ENCODE data around the gene CUL3.
"Not testable (repeated sequence)": the region's sequence is repeated elsewhere in the genome, so short reads cannot be mapped to it uniquely, and the experiment has no call there.

CUL3 gene

GRCh38 chr2:224523626-224524577 is 61.3 kb downstream of the CUL3 start:
- H3K4me3 ChIP-seq (ENCODE audit: low read length), result no peak overlapping the region
- no peak overlapping the region for H3K27ac ChIP-seq (ENCODE audit: low read depth, low read length)
- no peaks in the 10 kb centered on the region for H3K27me3 ChIP-seq (ENCODE audit: control insufficient read depth, insufficient read depth, low read length)
- H3K9ac ChIP-seq (ENCODE audit: low read length), result no peak overlapping the region
- peaks cover 11% of the 10 kb centered on the region for H3K4me1 ChIP-seq (ENCODE audit: control insufficient read depth, insufficient read depth, low read length)
- H3K36me3 ChIP-seq (ENCODE audit: control insufficient read depth, insufficient read depth, low read length), result no peaks in the 10 kb centered on the region

- H3K27ac ChIP-seq (ENCODE audit: low read depth, low read length); H3K4me3 ChIP-seq (ENCODE audit: low read length); H3K9ac ChIP-seq (ENCODE audit: low read length); H3K36me3 ChIP-seq (ENCODE audit: control insufficient read depth, insufficient read depth, low read length); H3K27me3 ChIP-seq (ENCODE audit: control insufficient read depth, insufficient read depth, low read length): not testable (repeated sequence)
- H3K4me1 ChIP-seq (ENCODE audit: control insufficient read depth, insufficient read depth, low read length), result peaks cover 14% of the 10 kb centered on the region
These were observed 62.7 kb downstream of the CUL3 start for GRCh38 chr2:224522483-224522882.

DNA sequence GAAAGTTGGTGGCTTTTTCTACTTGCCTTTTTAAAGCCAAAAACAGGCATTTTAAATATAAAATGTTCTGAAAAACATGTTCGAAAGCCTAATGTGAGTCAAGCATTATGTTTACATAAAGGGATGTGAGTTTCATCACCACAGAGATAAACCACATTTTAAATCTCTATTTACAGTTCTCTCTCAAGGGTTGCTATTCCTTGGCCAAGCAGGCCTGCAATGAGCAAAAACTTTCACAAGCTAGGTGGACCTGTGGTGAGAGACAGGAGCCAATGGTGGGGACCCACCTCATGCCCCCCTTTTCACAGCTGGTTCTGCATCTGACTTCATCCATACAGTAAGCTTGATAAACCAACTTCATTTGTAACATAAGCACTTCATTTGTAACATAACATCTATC is 65.1 kb downstream of the CUL3 start:
- no peak overlapping the region for H3K27ac ChIP-seq (ENCODE audit: low read depth, low read length)
- peaks cover 14% of the 10 kb centered on the region for H3K4me1 ChIP-seq (ENCODE audit: control insufficient read depth, insufficient read depth, low read length)

GRCh38 chr2:224518806-224519580 is 66.2 kb downstream of the CUL3 start:
- Histone ChIP-seq H3K36me3 (ENCODE audit: control insufficient read depth, insufficient read depth, low read length) (no peaks in the 10 kb centered on the region), H3K4me3 (ENCODE audit: low read length) (no peak overlapping the region), H3K9ac (ENCODE audit: low read length) (no peak overlapping the region), H3K27ac (ENCODE audit: low read depth, low read length) (no peak overlapping the region), H3K27me3 (ENCODE audit: control insufficient read depth, insufficient read depth, low read length) (no peaks in the 10 kb centered on the region), H3K4me1 (ENCODE audit: control insufficient read depth, insufficient read depth, low read length) (peaks cover 12% of the 10 kb centered on the region)

More for the DNA sequence above, 65.1 kb downstream of the CUL3 start:
- Histone ChIP-seq H3K27me3 (ENCODE audit: control insufficient read depth, insufficient read depth, low read length) (no peaks in the 10 kb centered on the region), H3K36me3 (ENCODE audit: control insufficient read depth, insufficient read depth, low read length) (no peaks in the 10 kb centered on the region), H3K4me3 (ENCODE audit: low read length) (no peak overlapping the region), H3K9ac (ENCODE audit: low read length) (no peak overlapping the region)

DNA sequence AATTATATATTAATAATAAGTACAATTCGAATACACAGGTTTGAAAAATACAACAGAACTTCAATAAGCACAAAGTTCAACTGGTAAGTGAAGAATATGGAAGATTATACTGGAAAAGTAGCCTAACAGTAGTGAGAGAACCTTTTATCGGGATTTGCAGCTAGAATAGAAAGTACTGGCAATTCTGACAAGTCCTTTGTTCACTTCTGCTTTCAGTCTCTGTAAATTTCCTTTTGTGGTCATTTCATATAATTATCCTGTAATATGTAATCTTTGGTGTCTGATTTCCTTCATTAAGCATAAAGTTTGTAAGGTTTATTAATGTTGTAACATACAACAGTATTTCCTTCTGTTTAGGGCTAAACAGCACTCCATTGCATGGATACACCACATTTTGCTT is 67.2 kb downstream of the CUL3 start:
- H3K27ac ChIP-seq (ENCODE audit: low read depth, low read length), result no peak overlapping the region
- H3K4me1 ChIP-seq (ENCODE audit: control insufficient read depth, insufficient read depth, low read length), result peaks cover 9% of the 10 kb centered on the region
- no peaks in the 10 kb centered on the region for H3K36me3 ChIP-seq (ENCODE audit: control insufficient read depth, insufficient read depth, low read length)
- H3K4me3 ChIP-seq (ENCODE audit: low read length), result no peak overlapping the region
- no peak overlapping the region for H3K9ac ChIP-seq (ENCODE audit: low read length)
- H3K27me3 ChIP-seq (ENCODE audit: control insufficient read depth, insufficient read depth, low read length), result no peaks in the 10 kb centered on the region

- not testable (repeated sequence) for H3K36me3 ChIP-seq (ENCODE audit: control insufficient read depth, insufficient read depth, low read length); H3K4me1 ChIP-seq (ENCODE audit: control insufficient read depth, insufficient read depth, low read length); H3K27me3 ChIP-seq (ENCODE audit: control insufficient read depth, insufficient read depth, low read length); H3K9ac ChIP-seq (ENCODE audit: low read length); H3K4me3 ChIP-seq (ENCODE audit: low read length); H3K27ac ChIP-seq (ENCODE audit: low read depth, low read length)
These were observed 68.8 kb downstream of the CUL3 start for GRCh38 chr2:224516393-224516792.

DNA sequence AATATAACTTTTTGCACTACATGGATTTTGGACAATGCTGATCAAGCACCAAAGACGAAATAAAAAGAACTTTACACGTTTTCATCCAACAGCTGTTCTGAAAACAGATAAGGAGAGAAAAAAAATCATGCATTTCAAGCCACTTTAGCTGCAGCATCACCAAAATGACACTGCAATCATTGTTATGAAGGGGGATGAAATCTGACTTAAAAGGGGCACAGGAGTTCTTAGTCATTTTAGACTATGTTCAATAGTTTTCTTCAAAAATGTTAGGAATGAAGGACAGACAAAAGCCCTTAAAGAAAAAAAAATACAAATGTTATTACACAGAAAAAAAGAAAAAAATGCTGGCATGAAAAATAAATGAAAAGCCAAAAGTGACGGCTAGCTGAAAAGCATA is 71.2 kb downstream of the CUL3 start:
- Histone ChIP-seq H3K27ac (ENCODE audit: low read depth, low read length) (no peak overlapping the region), H3K9ac (ENCODE audit: low read length) (no peak overlapping the region)

DNA sequence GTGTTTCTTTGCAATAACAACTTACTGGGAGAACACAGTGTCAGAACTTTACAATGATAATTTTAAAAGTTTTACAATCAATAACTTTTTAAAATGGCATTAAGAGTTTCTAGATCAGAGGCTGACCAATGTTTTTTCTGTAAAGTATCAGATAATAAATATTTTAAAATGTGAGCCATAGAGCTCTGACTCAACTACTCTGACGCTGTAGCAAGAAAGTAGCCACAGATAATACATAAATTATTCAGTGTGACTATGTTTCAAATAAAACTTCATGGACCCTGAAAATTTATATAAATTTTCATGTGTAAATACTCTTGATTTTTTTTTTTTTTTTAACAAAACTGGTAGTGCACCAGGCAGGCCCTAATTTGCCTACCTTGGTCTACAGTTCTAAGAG is 77.4 kb downstream of the CUL3 start:
- H3K36me3 ChIP-seq (ENCODE audit: control insufficient read depth, insufficient read depth, low read length), result peaks cover 13% of the 10 kb centered on the region
- no peak overlapping the region for H3K27ac ChIP-seq (ENCODE audit: low read depth, low read length)
- no peak overlapping the region for H3K4me3 ChIP-seq (ENCODE audit: low read length)
- no peaks in the 10 kb centered on the region for H3K27me3 ChIP-seq (ENCODE audit: control insufficient read depth, insufficient read depth, low read length)
- H3K4me1 ChIP-seq (ENCODE audit: control insufficient read depth, insufficient read depth, low read length), result no peaks in the 10 kb centered on the region
- H3K9ac ChIP-seq (ENCODE audit: low read length), result no peak overlapping the region

More for the DNA sequence above, 71.2 kb downstream of the CUL3 start:
- Histone ChIP-seq H3K27me3 (ENCODE audit: control insufficient read depth, insufficient read depth, low read length) (no peaks in the 10 kb centered on the region), H3K4me1 (ENCODE audit: control insufficient read depth, insufficient read depth, low read length) (peaks cover 4% of the 10 kb centered on the region), H3K4me3 (ENCODE audit: low read length) (no peak overlapping the region), H3K36me3 (ENCODE audit: control insufficient read depth, insufficient read depth, low read length) (no peaks in the 10 kb centered on the region)

DNA sequence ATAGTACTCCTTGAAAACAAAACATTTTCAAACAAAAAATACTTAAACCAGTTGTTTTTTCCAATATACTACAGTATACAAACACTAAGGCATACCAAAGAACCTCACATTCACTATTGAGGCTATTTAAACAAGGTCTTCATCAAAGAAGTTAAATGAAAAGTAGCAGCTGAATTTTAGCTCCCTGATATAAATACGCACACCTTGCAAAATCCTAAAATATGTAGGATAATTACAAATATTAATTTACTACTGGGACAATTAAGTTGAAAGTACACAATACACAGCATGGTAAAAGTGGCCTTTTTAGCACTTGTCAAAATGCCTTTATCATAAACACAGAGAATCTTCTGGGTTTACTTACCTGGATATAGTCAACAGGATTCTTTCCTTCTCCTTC is 78.7 kb downstream of the CUL3 start:
- no peaks in the 10 kb centered on the region for H3K27me3 ChIP-seq (ENCODE audit: control insufficient read depth, insufficient read depth, low read length)
- no peaks in the 10 kb centered on the region for H3K4me1 ChIP-seq (ENCODE audit: control insufficient read depth, insufficient read depth, low read length)
- no peak overlapping the region for H3K4me3 ChIP-seq (ENCODE audit: low read length)
- no peak overlapping the region for H3K27ac ChIP-seq (ENCODE audit: low read depth, low read length)
- no peak overlapping the region for H3K9ac ChIP-seq (ENCODE audit: low read length)
- peaks cover 13% of the 10 kb centered on the region for H3K36me3 ChIP-seq (ENCODE audit: control insufficient read depth, insufficient read depth, low read length)

GRCh38 chr2:224498991-224499390 is 86.2 kb downstream of the CUL3 start:
- Histone ChIP-seq H3K36me3 (ENCODE audit: control insufficient read depth, insufficient read depth, low read length) (peaks cover 18% of the 10 kb centered on the region), H3K27ac (ENCODE audit: low read depth, low read length) (no peak overlapping the region), H3K9ac (ENCODE audit: low read length) (no peak overlapping the region), H3K4me1 (ENCODE audit: control insufficient read depth, insufficient read depth, low read length) (no peaks in the 10 kb centered on the region), H3K4me3 (ENCODE audit: low read length) (no peak overlapping the region), H3K27me3 (ENCODE audit: control insufficient read depth, insufficient read depth, low read length) (no peaks in the 10 kb centered on the region)

- H3K4me3 ChIP-seq (ENCODE audit: low read length), result no peak overlapping the region
- H3K27ac ChIP-seq (ENCODE audit: low read depth, low read length), result no peak overlapping the region
- H3K36me3 ChIP-seq (ENCODE audit: control insufficient read depth, insufficient read depth, low read length), result peaks cover 12% of the 10 kb centered on the region
- no peaks in the 10 kb centered on the region for H3K4me1 ChIP-seq (ENCODE audit: control insufficient read depth, insufficient read depth, low read length)
- H3K9ac ChIP-seq (ENCODE audit: low read length), result no peak overlapping the region
- no peaks in the 10 kb centered on the region for H3K27me3 ChIP-seq (ENCODE audit: control insufficient read depth, insufficient read depth, low read length)
These were observed 92.6 kb downstream of the CUL3 start for GRCh38 chr2:224492531-224492930.

- H3K27me3 ChIP-seq (ENCODE audit: control insufficient read depth, insufficient read depth, low read length); H3K27ac ChIP-seq (ENCODE audit: low read depth, low read length); H3K4me1 ChIP-seq (ENCODE audit: control insufficient read depth, insufficient read depth, low read length); H3K9ac ChIP-seq (ENCODE audit: low read length); H3K36me3 ChIP-seq (ENCODE audit: control insufficient read depth, insufficient read depth, low read length); H3K4me3 ChIP-seq (ENCODE audit: low read length): not testable (repeated sequence)
These were observed 97.2 kb downstream of the CUL3 start for GRCh38 chr2:224487940-224488339.

Data from rectal smooth muscle tissue (tissue), 1 donor.